Measurements from ENCODE around the gene CDH23. TPM values are rescaled to one million over a fixed set of nuclear protein-coding genes. Genes with fewer than 3 reads are reported as not detected.

Gene CDH23
- total RNA-seq, 1 donor from 2014 or later, result 9.4 TPM

DNA sequence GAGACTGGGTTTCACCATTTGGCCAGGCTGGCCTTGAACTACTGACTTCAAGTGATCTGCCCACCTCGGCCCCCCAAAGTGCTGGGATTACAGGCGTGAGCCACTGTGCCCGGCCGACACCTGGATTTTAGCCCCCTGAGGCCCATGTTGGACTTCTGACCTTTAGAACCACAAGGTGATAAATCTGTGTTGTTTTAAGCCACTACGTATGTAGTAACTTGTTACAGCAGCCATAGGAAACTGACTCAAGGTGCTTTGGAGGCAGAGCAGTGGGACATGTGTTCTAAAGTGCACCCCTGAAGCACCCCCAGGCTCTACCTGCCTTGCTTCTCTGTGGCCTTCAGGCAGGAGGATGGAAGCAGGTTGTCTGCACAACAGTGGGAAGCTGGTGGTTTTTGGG is 128.4 kb downstream of the CDH23 start:
- no peaks in the 10 kb centered on the region for H3K9me3 Mint-ChIP-seq
- peaks cover 8% of the 10 kb centered on the region for H3K27me3 Mint-ChIP-seq
- TF ChIP-seq, protein P1, sequence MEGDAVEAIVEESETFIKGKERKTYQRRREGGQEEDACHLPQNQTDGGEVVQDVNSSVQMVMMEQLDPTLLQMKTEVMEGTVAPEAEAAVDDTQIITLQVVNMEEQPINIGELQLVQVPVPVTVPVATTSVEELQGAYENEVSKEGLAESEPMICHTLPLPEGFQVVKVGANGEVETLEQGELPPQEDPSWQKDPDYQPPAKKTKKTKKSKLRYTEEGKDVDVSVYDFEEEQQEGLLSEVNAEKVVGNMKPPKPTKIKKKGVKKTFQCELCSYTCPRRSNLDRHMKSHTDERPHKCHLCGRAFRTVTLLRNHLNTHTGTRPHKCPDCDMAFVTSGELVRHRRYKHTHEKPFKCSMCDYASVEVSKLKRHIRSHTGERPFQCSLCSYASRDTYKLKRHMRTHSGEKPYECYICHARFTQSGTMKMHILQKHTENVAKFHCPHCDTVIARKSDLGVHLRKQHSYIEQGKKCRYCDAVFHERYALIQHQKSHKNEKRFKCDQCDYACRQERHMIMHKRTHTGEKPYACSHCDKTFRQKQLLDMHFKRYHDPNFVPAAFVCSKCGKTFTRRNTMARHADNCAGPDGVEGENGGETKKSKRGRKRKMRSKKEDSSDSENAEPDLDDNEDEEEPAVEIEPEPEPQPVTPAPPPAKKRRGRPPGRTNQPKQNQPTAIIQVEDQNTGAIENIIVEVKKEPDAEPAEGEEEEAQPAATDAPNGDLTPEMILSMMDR (conservative IDR thresholded peaks at IDR 0.05), result no peak
- no peak for DNase-seq (ENCODE audit: extremely low spot score, unreplicated experiment)
- H3K27ac Mint-ChIP-seq, result no peak overlapping the region
- no peaks in the 10 kb centered on the region for H3K36me3 Mint-ChIP-seq
- no peak overlapping the region for H3K4me3 Mint-ChIP-seq
- peaks cover 23% of the 10 kb centered on the region for H3K4me1 Mint-ChIP-seq (ENCODE audit: unreplicated experiment)

DNA sequence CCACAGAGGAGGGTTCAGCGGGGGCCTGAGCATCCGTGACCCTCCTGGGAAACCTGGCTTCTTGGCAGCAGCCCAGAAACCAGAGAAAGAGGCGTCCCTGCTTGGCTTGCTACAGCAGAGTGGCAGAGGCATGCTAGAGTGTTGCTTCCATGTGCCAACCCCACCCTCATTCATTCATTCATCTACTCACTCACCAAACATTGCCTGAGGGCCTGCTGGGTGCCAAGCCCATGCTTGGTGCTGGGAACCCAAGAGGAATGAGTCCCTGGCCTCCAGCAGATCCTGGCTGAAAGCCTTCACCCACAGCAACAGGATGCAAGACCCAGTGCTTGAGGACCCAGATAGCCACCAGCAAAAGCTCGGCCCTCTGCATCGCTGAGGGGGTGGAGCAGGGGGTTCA is 129.0 kb downstream of the CDH23 start:
- H3K27ac Mint-ChIP-seq, result no peak overlapping the region

DNA sequence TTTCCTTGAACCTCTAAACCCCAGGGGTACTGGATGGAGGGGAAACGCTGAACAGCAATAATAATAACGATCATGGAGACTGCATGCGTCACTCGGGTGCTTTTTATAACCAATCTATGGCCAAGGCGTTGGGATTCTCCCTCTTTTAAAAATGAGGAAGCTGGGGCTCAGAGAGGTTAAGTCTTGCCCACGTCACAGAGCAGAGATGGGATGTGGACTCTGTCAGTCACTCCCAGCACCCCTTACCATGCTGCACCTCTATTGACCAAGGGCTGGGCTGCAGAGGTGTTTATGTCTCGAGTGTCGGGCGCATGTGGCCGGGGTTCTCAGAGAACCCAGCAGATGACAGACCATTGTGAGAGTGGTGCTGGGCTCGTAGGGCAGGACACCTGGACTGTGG is 129.9 kb downstream of the CDH23 start:
- Mint-ChIP-seq H3K36me3 (no peaks in the 10 kb centered on the region), H3K9me3 (no peaks in the 10 kb centered on the region), H3K4me1 (ENCODE audit: unreplicated experiment) (peaks cover 24% of the 10 kb centered on the region), H3K4me3 (no peak overlapping the region), H3K27ac (no peak overlapping the region), H3K27me3 (peaks cover 3% of the 10 kb centered on the region)
- TF ChIP-seq, protein P1 (conservative IDR thresholded peaks at IDR 0.05), result no peak
- DNase-seq (ENCODE audit: extremely low spot score, unreplicated experiment), result no peak

More for the DNA sequence above, 129.0 kb downstream of the CDH23 start:
- Mint-ChIP-seq H3K4me1 (ENCODE audit: unreplicated experiment) (peaks cover 23% of the 10 kb centered on the region), H3K36me3 (no peaks in the 10 kb centered on the region), H3K27me3 (peaks cover 8% of the 10 kb centered on the region), H3K9me3 (no peaks in the 10 kb centered on the region), H3K4me3 (no peak overlapping the region)
- no peak for DNase-seq (ENCODE audit: extremely low spot score, unreplicated experiment)
- TF ChIP-seq, protein P1 (conservative IDR thresholded peaks at IDR 0.05), result no peak

DNA sequence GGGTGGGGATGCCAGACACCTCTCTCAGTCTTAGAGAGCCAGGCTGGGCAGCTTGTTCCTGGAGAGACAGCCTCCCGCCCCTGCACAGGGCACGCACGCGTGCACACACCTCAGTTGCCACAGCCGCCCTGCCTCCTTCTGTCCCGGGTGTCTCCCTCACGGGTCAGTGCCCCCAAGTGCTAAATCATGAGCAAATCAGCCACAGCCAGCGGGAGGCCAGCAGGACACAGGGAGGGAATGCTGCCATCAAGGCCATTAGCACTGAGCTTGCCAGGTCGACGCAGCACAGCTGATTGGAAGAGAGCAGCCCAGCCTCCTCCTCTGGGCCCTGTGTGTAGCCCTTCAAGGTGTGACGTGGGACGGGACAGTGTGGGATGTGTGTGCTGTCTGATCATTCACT is 130.4 kb downstream of the CDH23 start:
- peaks cover 29% of the 10 kb centered on the region for H3K4me1 Mint-ChIP-seq (ENCODE audit: unreplicated experiment)
- DNase-seq (ENCODE audit: extremely low spot score, unreplicated experiment), result no peak
- no peaks in the 10 kb centered on the region for H3K36me3 Mint-ChIP-seq
- no peak overlapping the region for H3K4me3 Mint-ChIP-seq
- H3K27me3 Mint-ChIP-seq, result peaks cover 3% of the 10 kb centered on the region
- no peak overlapping the region for H3K27ac Mint-ChIP-seq
- TF ChIP-seq, protein P1 (conservative IDR thresholded peaks at IDR 0.05), result no peak
- no peaks in the 10 kb centered on the region for H3K9me3 Mint-ChIP-seq

DNA sequence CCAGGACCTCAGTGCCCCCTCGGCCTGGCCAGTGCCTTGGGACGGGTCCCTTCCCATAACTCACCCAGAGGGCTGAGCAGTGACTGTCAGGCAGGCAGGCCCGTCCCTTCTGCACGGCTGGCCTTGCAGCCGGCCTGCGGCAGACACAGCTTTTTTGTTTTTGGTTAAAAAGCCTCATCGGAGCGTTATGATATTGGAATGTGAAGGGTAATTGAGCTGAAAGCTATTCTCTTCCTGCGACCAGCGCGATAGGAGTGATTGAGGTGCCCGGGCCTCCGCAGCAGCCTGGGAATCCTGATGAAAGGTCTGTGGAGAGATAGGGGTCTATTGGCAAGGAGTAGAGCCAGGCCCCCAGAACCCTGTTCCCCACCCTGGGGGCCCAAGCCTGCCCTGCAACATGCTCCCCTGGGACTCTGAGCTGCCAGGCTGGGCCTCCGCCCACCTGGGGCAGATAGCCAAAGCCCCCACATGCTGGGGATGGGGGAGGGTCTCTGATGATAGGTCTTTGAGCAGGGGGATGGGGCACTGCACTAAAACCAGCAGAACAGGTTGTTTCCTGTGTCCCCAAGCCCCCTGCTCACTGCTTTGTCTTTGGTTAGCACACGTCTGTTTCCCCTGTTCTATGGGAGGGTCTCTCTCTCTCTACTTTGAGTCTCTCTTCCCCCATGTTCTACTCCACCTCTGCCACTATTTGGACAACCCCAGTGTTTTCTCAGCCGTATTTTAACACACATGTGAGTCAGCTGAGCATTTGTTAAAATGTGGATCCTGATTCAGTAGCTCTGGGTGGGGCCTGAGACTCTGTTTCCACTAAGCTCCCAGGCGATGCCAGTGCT is 131.9 kb downstream of the CDH23 start:
- Mint-ChIP-seq H3K9me3 (no peaks in the 10 kb centered on the region), H3K27ac (peak overlapping the region; percentile 9), H3K4me1 (ENCODE audit: unreplicated experiment) (peaks cover 34% of the 10 kb centered on the region), H3K27me3 (no peaks in the 10 kb centered on the region), H3K36me3 (no peaks in the 10 kb centered on the region), H3K4me3 (no peak overlapping the region)
- DNase-seq (ENCODE audit: extremely low spot score, unreplicated experiment), result no peak
- TF ChIP-seq, protein P1 (conservative IDR thresholded peaks at IDR 0.05), result no peak
